ENCODE measurements around the gene CPEB2. TPM values are rescaled to one million over a fixed set of nuclear protein-coding genes. Genes with fewer than 3 reads are reported as not detected.

Gene CPEB2
- total RNA-seq, 1 donor from 2014 or later = 30.4 TPM

DNA sequence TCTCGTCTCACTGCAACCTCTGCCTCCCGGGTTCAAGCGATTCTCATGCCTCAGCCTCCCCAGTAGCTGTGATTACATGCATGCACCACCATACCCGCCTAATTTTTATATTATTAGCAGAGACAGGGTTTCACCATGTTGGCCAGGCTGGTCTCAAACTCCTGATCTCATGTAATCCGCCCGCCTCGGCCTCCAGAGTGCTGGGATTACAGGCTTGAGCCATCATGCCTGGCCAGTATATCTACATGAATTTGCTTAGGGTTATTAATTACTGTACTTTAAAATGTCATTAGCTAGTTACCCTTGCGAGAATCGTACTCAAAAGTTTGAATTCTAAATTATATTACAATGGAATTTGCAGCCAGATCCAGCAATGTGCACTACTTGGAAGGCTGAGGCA, 8.9 kb downstream of the CPEB2 start:
- peaks cover 8 to 14% of the 10 kb centered on the region in 2 donors for H3K36me3 ChIP-seq
- intact Hi-C loops (cut with DNase I) = no loop called here
- peak overlapping the region in 1 of 2 donors; percentile 61 for H3K27ac ChIP-seq
- H3K9me3 ChIP-seq = no peaks in the 10 kb centered on the region
- H3K27me3 ChIP-seq = no peaks in the 10 kb centered on the region
- H3K4me1 ChIP-seq = peaks cover 0 to 44% of the 10 kb centered on the region in 2 donors
- DNase-seq (ENCODE audit: low spot score in 2 of 2) = no peak
- TF ChIP-seq, protein P1, sequence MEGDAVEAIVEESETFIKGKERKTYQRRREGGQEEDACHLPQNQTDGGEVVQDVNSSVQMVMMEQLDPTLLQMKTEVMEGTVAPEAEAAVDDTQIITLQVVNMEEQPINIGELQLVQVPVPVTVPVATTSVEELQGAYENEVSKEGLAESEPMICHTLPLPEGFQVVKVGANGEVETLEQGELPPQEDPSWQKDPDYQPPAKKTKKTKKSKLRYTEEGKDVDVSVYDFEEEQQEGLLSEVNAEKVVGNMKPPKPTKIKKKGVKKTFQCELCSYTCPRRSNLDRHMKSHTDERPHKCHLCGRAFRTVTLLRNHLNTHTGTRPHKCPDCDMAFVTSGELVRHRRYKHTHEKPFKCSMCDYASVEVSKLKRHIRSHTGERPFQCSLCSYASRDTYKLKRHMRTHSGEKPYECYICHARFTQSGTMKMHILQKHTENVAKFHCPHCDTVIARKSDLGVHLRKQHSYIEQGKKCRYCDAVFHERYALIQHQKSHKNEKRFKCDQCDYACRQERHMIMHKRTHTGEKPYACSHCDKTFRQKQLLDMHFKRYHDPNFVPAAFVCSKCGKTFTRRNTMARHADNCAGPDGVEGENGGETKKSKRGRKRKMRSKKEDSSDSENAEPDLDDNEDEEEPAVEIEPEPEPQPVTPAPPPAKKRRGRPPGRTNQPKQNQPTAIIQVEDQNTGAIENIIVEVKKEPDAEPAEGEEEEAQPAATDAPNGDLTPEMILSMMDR (IDR thresholded peaks at IDR 0.05) = no peak
- no peak overlapping the region for H3K4me3 ChIP-seq

DNA sequence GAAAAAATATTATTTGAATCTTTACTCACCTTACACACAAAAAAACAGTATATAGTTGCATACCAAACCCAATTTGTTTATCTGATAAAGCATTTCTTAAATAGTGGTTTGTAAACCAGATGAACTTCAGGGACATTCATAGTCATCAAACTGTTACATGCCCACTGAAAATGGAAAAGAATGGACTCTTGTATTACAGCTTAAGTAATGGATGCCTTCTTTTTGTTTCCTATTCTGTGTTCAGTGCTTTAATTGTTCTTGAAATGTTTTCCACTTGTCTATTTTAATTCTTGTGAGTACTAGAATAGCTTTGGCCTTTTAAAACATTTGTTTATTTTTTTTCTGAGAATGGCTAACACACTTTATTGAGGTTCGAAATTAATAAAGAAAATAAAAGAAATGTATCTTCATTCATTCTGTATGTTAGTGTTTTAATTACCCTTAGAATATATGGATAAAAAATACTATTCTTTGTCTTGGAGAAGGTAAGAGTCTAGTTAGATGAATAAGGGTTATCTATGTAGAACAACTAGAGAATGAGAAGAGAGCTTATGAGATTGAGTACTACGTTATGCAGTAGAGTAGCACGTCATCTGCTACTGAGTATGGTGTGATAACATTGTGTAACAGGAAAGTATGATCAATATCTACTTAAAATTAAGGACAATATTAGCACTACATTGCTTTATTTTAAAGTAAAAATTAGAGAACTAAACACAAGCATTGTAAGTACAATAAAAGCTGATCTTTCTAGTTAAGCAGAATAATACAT, 9.9 kb downstream of the CPEB2 start:
- Histone ChIP-seq H3K27me3 (no peaks in the 10 kb centered on the region), H3K4me1 (peaks cover 0 to 44% of the 10 kb centered on the region in 2 donors)
- intact Hi-C loops (cut with DNase I) = no loop called here

DNA sequence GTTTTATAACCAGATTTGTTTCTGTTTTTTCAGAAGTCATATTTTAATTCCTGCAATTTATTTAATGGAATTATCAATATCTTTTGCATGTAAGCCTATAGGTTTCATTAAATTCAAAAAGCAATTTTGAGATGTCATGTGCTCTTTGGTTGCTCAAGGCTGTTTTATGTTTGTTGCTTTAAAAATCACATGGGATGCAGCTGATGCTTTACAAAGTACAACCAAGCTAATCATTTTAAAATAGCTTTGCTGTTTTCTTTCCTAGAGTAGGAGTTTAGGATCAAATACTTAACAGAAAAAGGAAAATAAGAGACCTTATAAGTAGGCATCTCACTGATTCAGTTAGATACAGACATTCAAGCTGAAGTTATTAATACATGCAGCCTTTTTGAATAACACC, 11.3 kb downstream of the CPEB2 start:
- H3K4me3 ChIP-seq = no peak overlapping the region
- DNase-seq (ENCODE audit: low spot score in 2 of 2) = no peak
- peak overlapping the region in 1 of 2 donors; percentile 24 for H3K27ac ChIP-seq
- TF ChIP-seq, protein P1 (IDR thresholded peaks at IDR 0.05) = no peak
- intact Hi-C loops (cut with DNase I) = no loop called here
- peaks cover 0 to 47% of the 10 kb centered on the region in 2 donors for H3K4me1 ChIP-seq
- no peaks in the 10 kb centered on the region for H3K27me3 ChIP-seq
- H3K9me3 ChIP-seq = no peaks in the 10 kb centered on the region
- H3K36me3 ChIP-seq = peaks cover 5 to 19% of the 10 kb centered on the region in 2 donors

More for the DNA sequence above, 9.9 kb downstream of the CPEB2 start:
- no peak for DNase-seq (ENCODE audit: low spot score in 2 of 2)
- Histone ChIP-seq H3K4me3 (peak overlapping the region in 1 of 2 donors; percentile 17), H3K36me3 (peaks cover 8 to 14% of the 10 kb centered on the region in 2 donors), H3K9me3 (no peaks in the 10 kb centered on the region), H3K27ac (peak overlapping the region; percentile 9 to 39)
- TF ChIP-seq, protein P1 (IDR thresholded peaks at IDR 0.05) = no peak

DNA sequence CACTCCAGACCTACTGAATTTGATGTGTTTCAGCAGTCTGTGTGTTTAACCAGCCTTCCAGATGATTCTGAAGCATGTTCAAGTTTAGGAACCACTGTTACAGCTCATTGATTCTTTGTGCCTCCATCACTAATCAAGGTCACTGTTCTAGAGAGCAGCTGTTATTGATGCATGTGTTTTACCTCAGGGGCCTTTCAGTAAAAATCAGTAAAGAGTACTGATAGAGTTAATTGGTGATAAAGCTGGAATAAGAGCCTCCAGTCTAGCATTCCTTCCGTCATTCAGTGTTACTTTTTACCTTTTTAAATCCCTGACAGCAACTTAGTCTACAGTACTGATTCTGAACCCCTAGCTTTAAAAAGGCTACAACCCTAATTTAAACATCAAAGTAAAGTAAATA, 12.9 kb downstream of the CPEB2 start:
- intact Hi-C loops (cut with DNase I) = no loop called here
- Histone ChIP-seq H3K4me3 (no peak overlapping the region), H3K27me3 (no peaks in the 10 kb centered on the region), H3K36me3 (peaks cover 9 to 27% of the 10 kb centered on the region in 2 donors), H3K27ac (peak overlapping the region in 1 of 2 donors; percentile 34), H3K9me3 (no peaks in the 10 kb centered on the region), H3K4me1 (peaks cover 0 to 44% of the 10 kb centered on the region in 2 donors)
- TF ChIP-seq, protein P1 (IDR thresholded peaks at IDR 0.05) = no peak
- DNase-seq (ENCODE audit: low spot score in 2 of 2) = no peak

DNA sequence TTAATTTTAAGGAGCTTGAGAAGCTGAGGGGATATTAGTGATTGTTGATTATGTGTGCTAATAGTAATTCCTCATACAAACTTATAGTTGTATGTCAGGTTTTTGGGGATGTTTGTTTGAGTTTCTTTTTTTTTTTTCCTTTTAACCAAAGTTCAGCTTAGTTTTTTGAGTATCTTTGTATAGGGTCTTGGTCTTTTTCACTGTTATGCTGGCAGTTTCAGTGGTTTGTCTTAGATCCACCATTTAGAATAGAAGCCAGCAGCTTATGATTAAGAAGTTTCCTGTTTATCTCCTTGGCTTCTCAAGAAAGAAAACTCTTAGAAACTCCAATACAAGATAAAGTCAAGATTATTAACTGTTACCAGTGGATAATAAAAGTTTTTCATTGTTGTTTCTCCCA, 16.1 kb downstream of the CPEB2 start:
- H3K4me3 ChIP-seq = no peak overlapping the region
- H3K9me3 ChIP-seq = no peaks in the 10 kb centered on the region
- peaks cover 5 to 49% of the 10 kb centered on the region in 2 donors for H3K4me1 ChIP-seq
- peak overlapping the region; percentile 0 to 28 for H3K27ac ChIP-seq
- TF ChIP-seq, protein P1 (IDR thresholded peaks at IDR 0.05) = no peak
- H3K27me3 ChIP-seq = no peaks in the 10 kb centered on the region
- no peak for DNase-seq (ENCODE audit: low spot score in 2 of 2)
- peaks cover 4 to 31% of the 10 kb centered on the region in 2 donors for H3K36me3 ChIP-seq
- intact Hi-C loops (cut with DNase I) = no loop called here
